ENCODE data around the gene MRPS2. TPM values are rescaled to one million over a fixed set of nuclear protein-coding genes. Genes with fewer than 3 reads are reported as not detected.

MRPS2 gene
- total RNA-seq, 1 experiment from 2014 or later, result 81.0 TPM

GRCh38 chr9:135468854-135469521 is 31.5 kb upstream of the MRPS2 start:
- Histone ChIP-seq H3T11ph (ENCODE audit: low read length) (no peak overlapping the region), H4K20me1 (ENCODE audit: control insufficient read depth, insufficient read depth, insufficient read length) (no peaks in the 10 kb centered on the region), H2BK20ac (ENCODE audit: low read depth, low read length, poor library complexity, severe bottlenecking) (no peak overlapping the region), H3K23me2 (ENCODE audit: insufficient read length, low read depth, low read length, poor library complexity, severe bottlenecking) (no peaks in the 10 kb centered on the region), H3K14ac (ENCODE audit: insufficient read depth, low read length) (no peak overlapping the region), H3K79me1 (ENCODE audit: insufficient read depth, low read depth, low read length, poor library complexity, severe bottlenecking) (no peaks in the 10 kb centered on the region), H3K9me3 (ENCODE audit: control insufficient read depth, low read depth, low read length) (no peaks in the 10 kb centered on the region), H2BK5ac (ENCODE audit: insufficient read length, low read length) (no peak overlapping the region), H2BK15ac (ENCODE audit: low read depth, low read length) (no peak overlapping the region), H4K8ac (replicated peaks; ENCODE audit: insufficient read length, low read depth, low read length) (no peak overlapping the region), H3K4me2 (ENCODE audit: insufficient read depth, insufficient read length, low read length) (no peak overlapping the region), H3K9ac (ENCODE audit: extremely low read depth, insufficient read length, low read length) (no peak overlapping the region), H2BK12ac (ENCODE audit: insufficient read length, low read depth, low read length) (no peak overlapping the region), H2AK5ac (ENCODE audit: insufficient read length, low read length) (no peak overlapping the region), H3K4ac (ENCODE audit: low read depth, low read length) (no peak overlapping the region), H3K23ac (ENCODE audit: insufficient read length, low read depth, low read length) (no peak overlapping the region), H3K56ac (ENCODE audit: insufficient read length, low read depth, low read length) (no peak overlapping the region), H3K27me3 (ENCODE audit: insufficient read depth, low read length) (no peaks in the 10 kb centered on the region), H2BK120ac (ENCODE audit: low read depth, low read length, poor library complexity, severe bottlenecking) (no peak overlapping the region), H2AFZ (ENCODE audit: low read length) (no peak overlapping the region), H3K4me1 (ENCODE audit: insufficient read depth, low read length) (peaks cover 5% of the 10 kb centered on the region; the same call in 1 of the 2 replicates), H3K27ac (ENCODE audit: insufficient read length, low read depth, low read length) (no peak overlapping the region), H4K91ac (ENCODE audit: insufficient read length, low read depth, low read length) (no peak overlapping the region), H3K79me2 (ENCODE audit: insufficient read depth, low read length) (no peaks in the 10 kb centered on the region), H4K5ac (ENCODE audit: insufficient read length, low read depth, low read length) (no peak overlapping the region), H3K18ac (ENCODE audit: insufficient read length, low read depth, low read length) (no peak overlapping the region)
- Mint-ChIP-seq H3K4me3 (no peak overlapping the region), H3K36me3 (ENCODE audit: insufficient read depth in 1 of 3, low read depth in 3 of 3) (peaks cover 0 to 4% (median 0%) of the 10 kb centered on the region in 3 experiments; a peak in 1 of 7 replicates), H3K27ac (no peak overlapping the region), H3K4me1 (peaks cover 22 to 26% of the 10 kb centered on the region in 2 experiments), H3K27me3 (ENCODE audit: low read depth) (no peaks in the 10 kb centered on the region; the same call in none of the 2 replicates), H3K9me3 (no peaks in the 10 kb centered on the region)
- WGBS (ENCODE audit: extremely low coverage, insufficient read length, low lambda C conversion rate), result no CpG with 5 or more reads among the region's 16 CpGs
- no peak for DNase-seq
- no peak for TF ChIP-seq CTCF (conservative IDR thresholded peaks at IDR 0.05)

Measured in H9 (cell line).